GM19452 (cell line): ENCODE data around the gene INPP5A.
"Not testable (repeated sequence)": the region's sequence is repeated elsewhere in the genome, so short reads cannot be mapped to it uniquely, and the experiment has no call there.

Experiments used
- ATAC-seq: cut with Tn5 transposase; IDR thresholded peaks from one replicate; pipeline ENCODE4 v1.9.1; 2021; ENCODE audit not compliant: unreplicated experiment

The INPP5A gene

DNA sequence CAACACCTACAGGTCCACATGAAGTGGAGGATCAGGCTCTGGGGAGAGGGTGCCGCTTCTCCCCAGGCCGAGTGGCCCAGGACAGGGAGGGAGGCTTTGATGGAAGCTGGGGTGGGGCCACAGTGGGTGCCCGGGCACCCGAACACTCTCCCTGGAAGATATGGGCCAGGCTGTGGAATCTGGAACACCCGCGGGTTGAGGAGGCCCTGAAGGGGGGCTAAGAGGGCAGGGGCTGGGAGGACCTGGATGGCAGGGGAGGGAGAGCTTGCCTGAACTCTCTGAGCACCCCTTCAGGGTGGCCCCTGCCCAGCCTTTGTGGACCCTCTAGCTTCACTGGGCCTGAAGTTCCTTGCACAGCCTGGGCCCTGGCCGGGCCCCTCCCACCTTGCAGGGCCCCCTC is 252.9 kb downstream of the INPP5A start:
- ATAC-seq = no peak

DNA sequence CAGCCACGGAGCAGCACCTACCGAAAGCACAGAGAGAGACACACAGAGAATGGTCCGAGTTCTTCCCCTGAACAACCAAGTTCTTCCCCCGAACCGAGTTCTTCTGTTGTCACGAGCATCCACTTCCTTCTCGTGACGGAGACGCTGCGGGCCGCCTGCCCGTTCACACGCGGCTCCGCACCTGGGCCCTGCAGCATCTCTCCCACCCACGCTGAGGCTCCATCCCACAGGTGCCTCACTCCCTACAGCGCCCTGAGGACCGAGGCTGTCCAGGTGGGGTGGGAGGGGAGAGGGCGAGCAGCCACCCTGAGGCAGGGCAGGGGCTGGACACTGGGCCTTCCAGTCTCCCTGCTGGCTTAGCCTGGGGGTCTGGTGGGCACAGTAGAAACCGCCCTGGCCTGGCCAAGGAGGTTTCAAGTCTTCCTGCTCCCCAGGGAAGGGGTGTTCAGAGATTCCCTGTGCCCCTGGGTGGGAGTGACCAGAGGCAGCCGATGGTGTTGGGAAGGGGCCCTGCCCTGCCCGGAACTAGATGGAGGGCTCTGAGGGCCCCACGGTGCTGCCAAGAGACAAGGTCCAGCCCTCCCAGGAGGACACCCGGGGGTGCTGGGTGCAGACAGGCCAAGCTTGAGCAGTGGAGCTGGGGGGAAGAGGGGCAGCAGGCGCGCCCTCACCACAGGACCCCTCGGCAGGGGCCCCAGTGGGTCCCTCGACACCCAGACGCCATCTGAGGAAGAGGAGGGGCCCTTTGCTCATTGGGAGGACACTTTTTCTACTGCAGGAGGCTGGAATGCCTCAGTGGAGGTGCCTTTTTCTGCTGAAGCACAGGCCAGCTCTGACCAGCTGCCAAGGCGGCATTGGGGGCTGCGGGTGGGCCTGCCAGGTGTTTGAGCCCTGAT is 253.6 kb downstream of the INPP5A start:
- ATAC-seq = no peak

DNA sequence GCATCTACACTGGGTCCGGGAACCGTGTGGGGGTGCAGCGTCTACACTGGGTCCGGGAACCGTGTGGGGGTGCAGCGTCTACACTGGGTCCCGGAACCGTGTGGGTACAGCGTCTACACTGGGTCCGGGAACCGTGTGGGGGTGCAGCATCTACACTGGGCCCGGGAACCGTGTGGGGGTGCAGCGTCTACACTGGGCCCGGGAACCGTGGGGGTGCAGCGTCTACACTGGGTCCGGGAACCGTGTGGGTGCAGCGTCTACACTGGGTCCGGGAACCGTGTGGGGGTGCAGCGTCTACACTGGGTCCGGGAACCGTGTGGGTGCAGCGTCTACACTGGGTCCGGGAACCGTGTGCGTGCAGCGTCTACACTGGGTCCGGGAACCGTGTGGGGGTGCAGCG is 254.5 kb downstream of the INPP5A start:
- not testable (repeated sequence) for ATAC-seq

DNA sequence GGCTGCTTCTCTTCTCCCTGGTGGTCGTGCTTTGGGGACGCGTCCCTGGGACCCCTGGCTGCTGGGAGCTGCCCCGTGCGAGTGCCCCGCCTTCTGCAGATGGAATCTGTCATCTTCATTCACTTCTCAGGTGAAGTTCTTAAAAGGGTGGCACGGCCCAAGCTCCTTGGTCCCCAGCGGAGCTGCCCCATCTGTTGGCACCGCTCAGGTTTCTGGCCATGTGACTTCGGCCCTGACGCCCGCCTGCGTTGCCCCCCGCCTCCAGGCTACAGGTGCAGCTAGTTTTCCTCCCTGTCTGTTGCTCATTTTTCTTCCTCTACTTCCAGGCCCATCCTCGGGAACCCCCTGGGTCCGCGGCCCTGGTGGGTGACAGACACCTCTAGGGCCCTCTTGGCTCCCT is 255.2 kb downstream of the INPP5A start:
- ATAC-seq = no peak

DNA sequence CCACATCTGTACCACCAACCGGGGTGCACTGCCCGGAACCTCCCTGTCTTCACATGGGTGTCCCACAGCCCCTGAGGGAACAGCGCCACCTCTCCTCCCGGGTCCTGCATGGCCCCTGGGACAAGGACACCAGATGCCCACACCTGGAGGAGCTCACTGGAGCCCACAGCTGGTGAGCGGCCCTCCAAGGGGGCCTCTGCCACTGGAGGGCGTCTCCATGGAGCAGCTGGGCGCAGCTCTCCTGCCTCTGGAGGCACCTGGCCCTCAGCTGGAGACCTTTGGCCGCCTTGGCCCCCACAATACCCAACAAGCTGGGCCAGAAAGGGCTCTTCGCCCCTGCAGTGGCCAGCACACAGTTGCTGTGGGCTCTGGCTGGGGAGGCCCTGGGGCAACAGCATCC is 255.6 kb downstream of the INPP5A start:
- ATAC-seq = no peak

DNA sequence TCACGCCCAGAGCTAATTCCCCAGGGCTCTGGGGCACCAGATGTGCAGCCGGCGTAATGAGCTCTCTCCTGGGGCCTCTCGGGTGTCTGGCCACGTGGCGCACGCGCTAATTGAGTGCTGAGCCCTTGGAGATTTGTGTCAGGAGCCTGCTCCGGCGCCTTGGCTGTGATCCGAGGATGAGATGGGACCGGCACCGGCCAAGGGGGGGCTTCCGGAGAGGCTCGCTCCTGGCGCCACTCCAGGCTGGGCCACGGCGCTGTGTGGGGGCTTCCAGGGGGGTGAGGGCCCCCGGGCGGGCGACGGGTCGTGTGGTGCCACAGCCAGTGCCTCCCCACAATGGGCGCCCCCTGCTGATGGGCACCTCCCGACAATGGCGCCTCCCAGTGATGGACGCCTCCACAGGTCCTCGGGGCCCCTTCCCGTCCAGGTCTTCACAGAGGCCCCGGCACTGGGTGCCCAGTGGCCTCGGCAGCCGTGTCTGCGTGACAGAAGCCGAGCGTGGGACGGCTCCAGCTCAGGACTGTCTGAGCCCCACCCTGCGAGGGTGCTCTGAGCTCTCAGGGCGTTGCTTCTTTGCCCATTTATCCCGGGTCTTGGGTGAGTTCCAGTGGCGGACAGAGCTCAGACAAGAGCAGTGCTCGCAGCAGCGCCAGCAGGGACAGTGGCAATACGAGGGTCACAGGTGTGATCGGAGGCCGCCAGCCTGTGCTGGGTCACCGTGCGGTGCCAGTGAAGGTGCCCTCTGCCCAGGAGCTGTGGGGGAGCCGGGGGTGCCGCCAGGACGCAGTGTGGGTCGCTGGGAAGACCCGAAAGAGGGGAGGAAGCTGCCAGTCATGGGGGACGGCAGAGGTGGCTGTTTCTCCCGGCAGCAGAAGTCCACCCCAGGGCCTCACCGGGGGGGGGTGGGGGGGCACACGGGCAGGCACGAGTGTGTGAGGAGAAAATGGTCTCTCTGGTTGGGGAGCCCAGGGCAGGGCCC is 256.6 kb downstream of the INPP5A start:
- no peak for ATAC-seq

DNA sequence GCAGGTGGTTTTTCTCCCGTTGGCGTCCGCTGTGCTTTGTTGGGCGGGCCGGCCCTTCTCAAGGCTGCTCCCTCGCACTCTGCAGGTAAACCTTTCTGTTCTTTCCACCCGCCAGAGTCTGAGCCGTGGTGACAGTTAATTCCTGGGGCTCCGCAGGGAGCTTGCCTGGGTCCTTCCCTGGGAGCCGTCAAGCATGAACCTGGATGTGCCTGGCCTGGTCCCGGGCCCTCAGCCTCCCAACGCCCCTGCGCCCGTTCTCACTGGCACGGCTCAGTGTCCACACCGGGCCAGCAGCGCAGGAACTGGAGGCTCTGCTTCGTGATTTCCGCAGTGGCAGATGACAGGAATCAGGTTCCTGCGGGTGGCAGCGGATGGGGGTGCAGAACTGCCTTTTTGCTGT is 259.3 kb downstream of the INPP5A start:
- no peak for ATAC-seq

DNA sequence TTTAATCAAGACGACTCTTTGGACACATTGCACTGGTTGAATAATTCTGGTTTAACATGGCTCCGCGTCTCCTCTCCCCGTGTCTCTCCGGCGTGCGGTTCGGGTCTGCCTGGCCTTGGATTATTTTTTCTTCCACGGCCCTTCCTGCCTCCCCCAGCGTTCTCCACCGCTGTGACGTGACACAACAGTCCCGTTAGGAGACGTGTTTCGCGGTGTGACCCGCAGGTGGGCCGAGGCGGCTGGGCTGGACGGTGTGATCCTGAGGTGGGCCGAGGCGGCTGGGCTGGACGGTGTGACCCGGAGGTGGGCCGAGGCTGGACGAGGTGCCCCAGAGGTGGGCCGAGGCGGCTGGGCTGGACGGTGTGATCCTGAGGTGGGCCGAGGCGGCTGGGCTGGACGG is 260.4 kb downstream of the INPP5A start:
- not testable (repeated sequence) for ATAC-seq

DNA sequence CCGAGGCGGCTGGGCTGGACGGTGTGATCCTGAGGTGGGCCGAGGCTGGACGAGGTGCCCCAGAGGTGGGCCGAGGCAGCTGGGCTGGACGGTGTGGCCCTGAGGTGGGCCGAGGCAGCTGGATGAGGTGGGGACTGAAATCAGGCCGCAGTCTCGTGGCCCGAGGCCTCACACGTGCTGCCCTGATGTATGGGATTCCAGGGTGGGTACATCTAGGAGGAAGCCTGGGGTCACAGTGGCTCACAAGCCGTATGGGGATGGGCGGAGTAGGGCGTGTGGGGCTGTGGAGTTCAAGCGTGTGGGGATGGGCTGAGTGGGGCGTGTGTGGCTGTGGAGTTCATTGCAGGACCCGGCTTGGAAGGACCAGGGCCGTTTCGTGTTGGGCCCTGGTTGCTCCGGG is 260.8 kb downstream of the INPP5A start:
- ATAC-seq = no peak

DNA sequence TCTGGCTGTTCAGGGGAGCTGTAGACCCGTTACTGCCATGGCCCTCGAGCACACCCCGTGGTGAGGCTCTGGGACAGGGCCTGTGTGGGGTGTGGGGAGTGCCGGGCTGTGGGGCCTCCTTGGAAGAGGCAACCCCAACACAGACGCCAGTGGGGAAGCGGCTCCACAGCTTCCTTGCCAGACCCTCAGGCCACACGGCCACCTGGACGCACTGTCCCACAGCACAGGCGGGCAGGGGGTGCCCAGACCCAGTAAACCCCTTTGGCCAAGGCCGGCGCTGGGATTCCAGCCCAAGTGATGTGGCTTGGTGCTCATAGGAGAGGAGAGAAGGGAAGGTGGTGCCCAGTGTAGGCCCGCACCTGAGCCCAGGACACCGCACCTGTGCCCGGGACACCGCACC is 261.3 kb downstream of the INPP5A start:
- ATAC-seq = no peak

DNA sequence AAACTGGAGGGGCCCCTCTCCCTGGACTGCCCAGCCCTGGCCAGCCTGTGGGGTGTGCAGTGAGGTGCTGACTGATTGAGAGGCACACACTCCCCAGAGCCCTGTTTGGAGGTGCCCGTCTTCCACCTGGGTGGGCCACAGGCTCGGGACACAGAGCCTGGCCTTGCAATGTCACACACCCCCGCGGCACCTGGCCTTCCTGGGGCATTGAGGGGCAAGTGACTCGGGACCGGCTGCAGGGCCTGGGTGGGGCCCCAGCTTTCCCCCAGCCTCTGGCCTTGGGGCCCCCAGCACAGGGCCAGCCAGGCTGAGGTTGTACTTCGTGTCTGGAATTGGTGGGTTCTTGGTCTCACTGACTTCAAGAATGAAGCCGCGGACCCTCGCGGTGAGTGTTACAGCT is 262.3 kb downstream of the INPP5A start:
- no peak for ATAC-seq

DNA sequence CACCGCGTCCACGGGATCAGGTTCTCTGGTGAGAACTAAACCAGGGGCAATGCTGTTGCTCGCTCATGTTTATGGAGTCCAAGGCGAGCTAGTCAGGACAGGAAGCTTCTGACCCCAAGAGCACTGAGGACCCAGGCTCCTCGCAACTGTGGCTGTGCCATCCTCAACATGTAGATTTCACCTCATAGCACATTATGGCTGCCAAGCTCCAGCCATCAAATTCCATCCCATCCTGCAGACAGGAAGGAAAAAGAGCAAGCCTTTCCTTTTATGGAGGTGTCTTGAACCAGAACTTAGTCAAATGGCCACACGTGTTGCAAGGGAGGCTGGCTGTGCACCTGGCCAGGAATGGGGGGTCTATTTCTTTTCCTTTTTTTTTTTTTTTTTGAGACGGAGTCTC is 264.5 kb downstream of the INPP5A start:
- ATAC-seq = no peak

DNA sequence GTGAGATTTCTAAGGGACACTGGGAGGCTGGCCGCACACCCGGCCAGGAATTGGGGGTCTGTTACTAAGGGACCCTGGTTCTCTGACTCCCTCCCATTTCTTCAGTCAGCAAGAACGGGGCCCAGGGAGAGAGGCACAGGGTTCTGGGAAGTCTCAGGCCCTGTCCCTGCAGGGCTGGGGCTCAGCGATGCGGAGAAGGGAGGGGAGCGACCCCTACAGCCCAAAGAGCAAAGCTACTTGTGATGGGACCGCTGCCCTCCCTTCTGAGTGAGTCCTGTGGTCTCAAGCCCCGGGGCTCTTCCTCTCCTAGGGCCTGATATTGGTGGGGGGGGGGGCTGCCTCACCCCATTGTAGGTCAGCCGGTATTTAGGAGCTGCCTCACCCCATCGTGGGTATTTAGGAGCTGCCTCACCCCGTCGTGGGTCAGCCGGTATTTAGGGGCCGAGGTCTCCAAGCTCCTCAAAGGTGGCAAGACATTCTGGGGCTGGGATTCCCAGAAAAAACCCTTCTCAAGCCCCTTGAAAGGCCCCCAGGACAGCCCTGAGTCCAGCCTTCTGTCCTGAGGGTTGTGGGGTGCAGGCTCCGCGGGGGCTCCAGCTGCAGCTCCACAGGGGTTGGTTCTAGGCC is 265.2 kb downstream of the INPP5A start:
- ATAC-seq = no peak

DNA sequence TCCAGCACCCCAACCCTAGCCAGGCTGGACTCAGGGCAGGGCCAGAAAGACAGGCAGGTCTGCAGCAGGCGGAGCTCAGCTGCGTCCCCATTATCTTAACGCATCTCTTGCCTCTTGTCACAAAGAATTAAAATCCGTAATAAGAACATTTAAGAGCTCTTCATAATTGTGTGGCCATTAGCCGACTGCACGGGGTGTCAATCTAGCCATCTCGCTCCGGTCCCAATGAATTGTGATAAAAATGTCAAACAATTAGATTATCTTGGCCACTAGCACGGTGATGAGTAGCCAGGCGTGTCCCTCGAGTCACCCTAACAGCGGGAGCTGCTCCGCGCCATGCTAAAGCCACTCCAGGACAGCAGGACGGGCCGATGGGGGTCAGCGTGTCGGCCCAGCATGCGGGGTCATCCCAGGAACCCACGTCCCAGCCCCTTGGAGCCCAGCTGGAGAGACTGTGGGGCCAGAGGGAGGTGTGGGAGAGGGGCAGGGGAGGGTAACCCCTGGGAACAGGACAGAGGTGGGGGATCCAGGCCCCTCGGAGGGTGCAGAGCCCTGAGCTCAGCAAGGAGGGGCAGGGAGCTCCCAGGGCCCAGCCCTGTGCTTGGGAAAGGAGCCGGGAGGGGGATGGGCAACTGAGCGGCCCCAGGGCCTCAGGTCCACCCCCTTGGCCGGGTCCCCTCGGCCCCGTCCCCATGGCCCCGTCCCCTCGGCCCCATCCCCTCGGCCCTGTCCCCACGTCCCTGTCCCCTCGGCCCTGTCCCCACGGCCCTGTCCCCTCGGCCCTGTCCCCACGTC is 266.0 kb downstream of the INPP5A start:
- no peak for ATAC-seq

DNA sequence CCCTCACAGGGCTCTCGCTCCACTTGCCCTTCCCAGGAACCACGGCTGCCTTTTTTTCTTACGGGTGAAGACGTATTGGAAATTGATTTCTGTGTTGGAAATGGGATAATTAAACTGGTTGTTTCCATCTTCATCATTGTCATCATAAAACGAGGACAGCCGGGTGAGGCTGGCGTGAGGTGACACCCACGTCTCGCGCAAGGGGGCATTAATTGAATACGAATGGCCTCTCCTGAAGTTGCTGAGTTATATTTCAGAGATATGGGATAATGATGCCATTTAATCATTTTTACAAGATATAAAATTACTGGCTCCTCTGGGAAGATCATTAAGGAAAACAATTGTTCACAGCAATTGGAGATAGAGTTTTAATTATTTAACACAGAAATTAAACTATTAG is 266.7 kb downstream of the INPP5A start:
- ATAC-seq = no peak

DNA sequence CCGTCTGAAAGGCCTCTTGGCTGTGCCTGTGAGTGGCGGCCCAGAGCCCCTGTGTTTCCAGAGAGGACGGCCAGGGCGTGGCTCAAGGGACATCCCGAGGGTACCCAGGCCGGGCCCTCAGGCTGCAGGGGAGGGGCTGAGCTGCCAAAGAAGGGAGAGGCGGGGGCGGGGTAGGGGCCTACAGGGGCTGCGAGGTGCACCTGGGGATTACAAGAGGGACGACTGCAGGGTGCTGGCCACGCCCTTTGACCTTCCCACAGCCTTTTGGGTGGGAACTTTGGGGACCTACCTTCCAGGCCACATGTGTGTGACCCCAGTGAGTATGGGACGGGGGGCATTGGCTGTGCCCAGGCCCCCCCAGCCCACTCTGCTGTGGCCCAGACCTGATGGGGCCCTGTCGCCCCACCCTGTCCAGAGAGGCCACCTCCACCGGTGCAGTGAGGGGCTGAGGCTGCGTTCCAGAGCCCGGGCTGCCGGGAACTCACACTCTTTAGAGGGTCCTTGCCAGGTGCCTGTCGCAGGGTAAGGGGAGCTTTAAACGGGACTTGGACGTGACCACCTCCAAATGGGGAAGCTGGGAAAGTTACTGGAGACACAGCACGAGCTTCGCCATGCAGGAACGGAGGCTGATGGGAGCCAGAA is 267.3 kb downstream of the INPP5A start:
- ATAC-seq = no peak

DNA sequence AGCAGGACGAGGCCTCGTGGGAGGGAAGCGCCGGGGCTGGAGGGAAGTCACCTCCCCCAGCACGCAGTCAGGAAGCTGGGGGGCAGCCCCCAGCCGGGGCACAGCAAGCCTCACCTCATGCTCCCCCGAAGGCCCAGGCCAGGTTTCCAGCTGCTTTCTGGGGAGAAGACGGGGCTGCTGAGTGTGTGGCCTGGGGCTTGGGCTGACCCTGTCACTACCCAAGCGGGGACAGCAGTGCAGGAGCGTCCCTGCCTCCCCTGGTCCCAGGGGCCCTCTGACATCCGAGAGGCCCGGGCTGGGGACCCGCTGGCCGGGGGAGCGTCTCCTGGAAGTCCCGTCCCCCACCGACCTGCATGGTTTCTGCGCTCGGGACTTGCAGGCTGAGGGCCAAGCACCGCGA is 268.0 kb downstream of the INPP5A start:
- ATAC-seq = no peak

DNA sequence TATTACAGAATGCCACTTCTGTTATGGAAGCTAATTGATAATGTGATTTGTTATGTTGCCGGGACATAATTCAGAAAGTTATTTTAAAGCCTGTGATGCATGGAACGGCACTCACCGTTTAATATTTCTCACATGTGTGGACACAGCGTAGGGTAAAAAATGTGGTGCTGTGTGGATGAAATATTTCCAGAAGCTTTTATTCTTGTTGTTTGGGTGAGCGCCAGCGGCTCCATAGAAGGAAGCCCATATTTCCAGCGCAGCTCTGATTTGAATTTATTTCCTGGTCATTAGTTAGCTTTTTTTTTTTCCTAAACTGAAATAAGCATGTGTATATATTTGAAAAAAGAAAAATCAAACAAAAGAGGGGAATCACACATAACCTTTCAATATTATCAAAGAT is 268.5 kb downstream of the INPP5A start:
- ATAC-seq = no peak

DNA sequence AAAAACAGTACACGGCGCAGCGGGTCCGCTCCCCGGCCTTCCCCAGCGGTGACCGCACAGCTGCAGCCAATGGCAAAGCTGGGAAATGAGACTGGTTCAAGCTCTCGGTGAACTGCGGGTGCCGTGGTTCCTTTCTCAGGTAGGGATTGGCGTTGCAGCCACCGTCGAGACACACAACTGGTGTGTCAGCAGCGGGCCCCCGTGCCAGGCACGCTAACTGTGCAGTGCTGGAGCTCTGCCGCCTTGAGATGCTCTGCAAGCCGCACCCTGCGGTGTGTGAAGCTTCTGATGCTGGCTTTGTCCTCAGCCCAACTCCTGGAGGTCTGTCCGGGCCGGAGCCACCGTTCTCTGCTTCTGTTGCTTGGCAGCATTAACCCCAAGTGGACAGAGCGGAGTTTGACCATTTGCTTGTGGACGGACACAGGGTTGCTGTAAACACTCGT is 269.0 kb downstream of the INPP5A start:
- ATAC-seq = no peak

DNA sequence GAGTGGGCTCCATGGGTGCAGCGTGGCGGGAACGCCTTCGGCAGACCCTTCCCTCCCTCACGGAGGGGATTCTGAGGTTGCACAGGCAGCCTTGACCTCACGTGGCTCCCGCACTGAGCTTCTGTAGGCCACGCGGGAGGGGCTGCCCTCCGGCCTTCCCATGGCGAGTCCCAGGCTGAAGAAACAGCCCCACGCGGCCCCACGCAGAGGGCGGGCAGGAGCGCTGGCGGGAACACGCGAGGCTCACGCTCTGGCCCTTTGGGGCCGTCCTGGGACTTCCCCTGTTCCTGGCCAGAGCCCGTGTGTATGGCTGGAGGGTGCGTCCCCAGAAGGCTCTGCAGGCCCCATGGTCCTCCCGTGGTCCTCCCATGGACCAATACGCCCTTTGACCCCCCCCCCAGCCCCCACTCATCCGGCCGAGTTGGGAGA is 270.0 kb downstream of the INPP5A start:
- ATAC-seq = no peak
